Gastrocnemius medialis (tissue), 4 donors: ENCODE measurements around the gene SLC7A4.

ENCODE experiments used
- POLR2A ChIP-seq, 2 donors: fragments of 450-650 bp; IDR thresholded peaks; one replicate each; pipeline ENCODE4 v1.6.1; 2017; ENCODE audit warnings: antibody characterized with exemption in 2 of 2, mild to moderate bottlenecking in 2 of 2, moderate library complexity in 2 of 2
- TF ChIP-seq, protein P1 (sequence below), 5 experiments: fragments of 450-650 bp in 3 of 5; fragments of 200-600 bp in 2 of 5; sonication (generic) in 2 of 5; IDR thresholded peaks in 4 of 5; conservative IDR thresholded peaks in 1 of 5; 1 replicate in 4 of 5; 2 replicates in 1 of 5; pipeline ENCODE4 v1.5.1; 2016 to 2019; ENCODE audit warnings: antibody characterized with exemption in 5 of 5, mild to moderate bottlenecking in 3 of 5, moderate library complexity in 3 of 5

GRCh38 chr22:20997536-20998257 lies 34.7 kb downstream of the SLC7A4 start:
- no peak for TF ChIP-seq POLR2A (IDR thresholded peaks at IDR 0.05)
- TF ChIP-seq, protein P1, sequence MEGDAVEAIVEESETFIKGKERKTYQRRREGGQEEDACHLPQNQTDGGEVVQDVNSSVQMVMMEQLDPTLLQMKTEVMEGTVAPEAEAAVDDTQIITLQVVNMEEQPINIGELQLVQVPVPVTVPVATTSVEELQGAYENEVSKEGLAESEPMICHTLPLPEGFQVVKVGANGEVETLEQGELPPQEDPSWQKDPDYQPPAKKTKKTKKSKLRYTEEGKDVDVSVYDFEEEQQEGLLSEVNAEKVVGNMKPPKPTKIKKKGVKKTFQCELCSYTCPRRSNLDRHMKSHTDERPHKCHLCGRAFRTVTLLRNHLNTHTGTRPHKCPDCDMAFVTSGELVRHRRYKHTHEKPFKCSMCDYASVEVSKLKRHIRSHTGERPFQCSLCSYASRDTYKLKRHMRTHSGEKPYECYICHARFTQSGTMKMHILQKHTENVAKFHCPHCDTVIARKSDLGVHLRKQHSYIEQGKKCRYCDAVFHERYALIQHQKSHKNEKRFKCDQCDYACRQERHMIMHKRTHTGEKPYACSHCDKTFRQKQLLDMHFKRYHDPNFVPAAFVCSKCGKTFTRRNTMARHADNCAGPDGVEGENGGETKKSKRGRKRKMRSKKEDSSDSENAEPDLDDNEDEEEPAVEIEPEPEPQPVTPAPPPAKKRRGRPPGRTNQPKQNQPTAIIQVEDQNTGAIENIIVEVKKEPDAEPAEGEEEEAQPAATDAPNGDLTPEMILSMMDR (IDR thresholded peaks at IDR 0.05 in 4 of 5, conservative IDR thresholded peaks at IDR 0.05 in 1 of 5) = no peak
